ENCODE results near the gene DAGLA. TPM values are rescaled to one million over a fixed set of nuclear protein-coding genes. Genes with fewer than 3 reads are reported as not detected.

DAGLA gene
- total and polyA plus RNA-seq, 10 donors: 0.27 to 5.0 (median 3.3) TPM

DNA sequence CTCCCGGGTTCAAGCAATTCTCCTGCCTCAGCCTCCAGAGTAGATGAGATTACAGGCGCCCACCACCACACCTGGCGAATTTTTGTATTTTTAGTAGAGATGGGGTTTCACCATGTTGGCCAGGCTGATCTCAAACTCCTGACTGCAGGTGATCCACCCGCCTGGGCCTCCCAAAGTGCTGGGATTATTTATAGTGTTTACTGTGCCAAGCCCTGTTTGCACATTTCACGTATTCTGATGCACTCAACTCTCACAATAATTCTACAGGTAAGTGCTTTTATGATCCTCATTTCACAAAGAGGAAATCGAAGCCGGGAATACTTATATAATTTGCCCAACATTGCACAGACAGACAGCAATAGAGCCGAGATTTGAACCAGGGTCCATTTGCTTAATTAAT is 38.0 kb upstream of the DAGLA start:
- WGBS, 5 donors: 82 to 91% (median 87%) methylated on average over 8 of the region's 8 CpGs
- intact Hi-C loops (cut with DNase I; ENCODE audit: low total_unique reads): no loop called here

DNA sequence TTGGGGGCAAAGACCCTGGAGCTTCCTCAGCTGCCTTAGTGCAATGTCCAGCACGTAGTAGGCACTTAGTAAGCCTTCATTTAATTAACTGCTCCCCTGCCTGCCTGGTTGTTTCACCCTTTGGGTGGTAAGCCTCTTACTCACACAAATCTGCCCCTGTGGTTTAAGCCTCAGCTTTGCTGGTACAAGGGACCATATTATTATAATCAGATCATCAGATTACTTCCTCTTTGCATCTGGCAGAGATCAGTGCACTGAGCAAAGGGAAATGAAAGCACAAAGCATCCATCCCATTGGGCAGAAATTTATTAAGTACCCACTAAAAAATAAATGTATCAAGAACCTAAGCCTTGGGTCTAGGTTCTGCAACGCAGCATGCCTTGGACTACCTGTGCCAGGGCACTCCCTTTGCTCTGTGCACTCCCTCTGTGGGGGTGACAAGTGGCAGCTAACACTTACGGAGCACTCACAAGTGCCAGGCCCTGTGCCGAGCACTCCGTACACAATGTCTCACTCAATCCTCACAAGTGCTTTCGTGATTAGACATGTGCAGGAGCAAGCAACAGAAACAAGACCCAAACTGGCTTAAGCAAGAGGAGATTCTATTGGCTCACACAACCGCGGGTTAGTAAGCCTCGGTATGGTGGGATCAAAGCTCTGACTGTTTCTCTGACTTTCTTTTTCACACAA is 34.9 kb upstream of the DAGLA start:
- DNase-seq: no peak
- intact Hi-C loops (cut with DNase I; ENCODE audit: low total_unique reads): no loop called here
- Histone ChIP-seq H3K36me3 (no peaks in the 10 kb centered on the region), H3K4me1 (peaks cover 0 to 4% (median 0%) of the 10 kb centered on the region in 6 donors), H3K27me3 (replicated peaks in 1 of 7) (peaks cover 0 to 3% (median 0%) of the 10 kb centered on the region in 7 donors), H3K9me3 (no peaks in the 10 kb centered on the region), H3K4me3 (no peak overlapping the region), H3K27ac (no peak overlapping the region)
- 77 to 91% (median 80%) methylated on average over 9 of the region's 9 CpGs for WGBS, 5 donors
- no peak for TF ChIP-seq POLR2AphosphoS5 (IDR thresholded peaks at IDR 0.05)
- TF ChIP-seq, protein P1, sequence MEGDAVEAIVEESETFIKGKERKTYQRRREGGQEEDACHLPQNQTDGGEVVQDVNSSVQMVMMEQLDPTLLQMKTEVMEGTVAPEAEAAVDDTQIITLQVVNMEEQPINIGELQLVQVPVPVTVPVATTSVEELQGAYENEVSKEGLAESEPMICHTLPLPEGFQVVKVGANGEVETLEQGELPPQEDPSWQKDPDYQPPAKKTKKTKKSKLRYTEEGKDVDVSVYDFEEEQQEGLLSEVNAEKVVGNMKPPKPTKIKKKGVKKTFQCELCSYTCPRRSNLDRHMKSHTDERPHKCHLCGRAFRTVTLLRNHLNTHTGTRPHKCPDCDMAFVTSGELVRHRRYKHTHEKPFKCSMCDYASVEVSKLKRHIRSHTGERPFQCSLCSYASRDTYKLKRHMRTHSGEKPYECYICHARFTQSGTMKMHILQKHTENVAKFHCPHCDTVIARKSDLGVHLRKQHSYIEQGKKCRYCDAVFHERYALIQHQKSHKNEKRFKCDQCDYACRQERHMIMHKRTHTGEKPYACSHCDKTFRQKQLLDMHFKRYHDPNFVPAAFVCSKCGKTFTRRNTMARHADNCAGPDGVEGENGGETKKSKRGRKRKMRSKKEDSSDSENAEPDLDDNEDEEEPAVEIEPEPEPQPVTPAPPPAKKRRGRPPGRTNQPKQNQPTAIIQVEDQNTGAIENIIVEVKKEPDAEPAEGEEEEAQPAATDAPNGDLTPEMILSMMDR (IDR thresholded peaks at IDR 0.05 in 8 of 11, conservative IDR thresholded peaks at IDR 0.05 in 3 of 11): no peak

More for the DNA sequence above, 38.0 kb upstream of the DAGLA start:
- no peak for DNase-seq
- Histone ChIP-seq H3K4me3 (no peak overlapping the region), H3K4me1 (peaks cover 0 to 6% (median 2%) of the 10 kb centered on the region in 6 donors), H3K27ac (no peak overlapping the region), H3K27me3 (replicated peaks in 1 of 7) (peaks cover 0 to 23% (median 0%) of the 10 kb centered on the region in 7 donors), H3K36me3 (no peaks in the 10 kb centered on the region), H3K9me3 (no peaks in the 10 kb centered on the region)
- no peak for TF ChIP-seq POLR2AphosphoS5 (IDR thresholded peaks at IDR 0.05)
- TF ChIP-seq, protein P1 (IDR thresholded peaks at IDR 0.05 in 8 of 11, conservative IDR thresholded peaks at IDR 0.05 in 3 of 11): no peak
- TF ChIP-seq POLR2A (IDR thresholded peaks at IDR 0.05): no peak

DNA sequence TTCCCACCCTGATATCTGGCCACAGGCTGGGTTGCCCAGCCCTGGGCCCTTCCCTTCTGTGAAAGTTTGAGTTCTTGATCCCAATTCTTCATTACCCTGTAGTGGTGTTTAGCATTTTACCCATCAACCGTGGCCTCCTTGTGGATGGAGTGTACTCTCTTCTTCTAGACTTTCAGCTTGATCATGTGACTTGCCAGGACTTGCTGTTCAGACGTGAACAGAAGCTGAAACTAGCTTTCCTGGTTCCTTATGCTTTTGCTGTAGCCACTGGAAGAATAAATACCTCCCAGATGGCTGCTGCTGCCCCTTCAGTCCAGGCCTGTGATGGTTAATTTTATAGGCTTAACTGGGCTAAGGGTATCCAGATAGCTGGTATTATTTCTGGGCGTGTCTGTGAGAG is 32.7 kb upstream of the DAGLA start:
- Histone ChIP-seq H3K36me3 (no peaks in the 10 kb centered on the region), H3K4me1 (peaks cover 0 to 6% (median 0%) of the 10 kb centered on the region in 6 donors), H3K4me3 (no peak overlapping the region), H3K27me3 (replicated peaks in 1 of 7) (peaks cover 0 to 18% (median 0%) of the 10 kb centered on the region in 7 donors), H3K9me3 (no peaks in the 10 kb centered on the region), H3K27ac (no peak overlapping the region)
- no peak for DNase-seq
- intact Hi-C loops (cut with DNase I; ENCODE audit: low total_unique reads): no loop called here
- WGBS, 5 donors: 65 to 83% (median 74%) methylated on average over 3 of the region's 3 CpGs
- TF ChIP-seq POLR2A (IDR thresholded peaks at IDR 0.05): no peak
- TF ChIP-seq, protein P1 (IDR thresholded peaks at IDR 0.05 in 8 of 11, conservative IDR thresholded peaks at IDR 0.05 in 3 of 11): no peak

DNA sequence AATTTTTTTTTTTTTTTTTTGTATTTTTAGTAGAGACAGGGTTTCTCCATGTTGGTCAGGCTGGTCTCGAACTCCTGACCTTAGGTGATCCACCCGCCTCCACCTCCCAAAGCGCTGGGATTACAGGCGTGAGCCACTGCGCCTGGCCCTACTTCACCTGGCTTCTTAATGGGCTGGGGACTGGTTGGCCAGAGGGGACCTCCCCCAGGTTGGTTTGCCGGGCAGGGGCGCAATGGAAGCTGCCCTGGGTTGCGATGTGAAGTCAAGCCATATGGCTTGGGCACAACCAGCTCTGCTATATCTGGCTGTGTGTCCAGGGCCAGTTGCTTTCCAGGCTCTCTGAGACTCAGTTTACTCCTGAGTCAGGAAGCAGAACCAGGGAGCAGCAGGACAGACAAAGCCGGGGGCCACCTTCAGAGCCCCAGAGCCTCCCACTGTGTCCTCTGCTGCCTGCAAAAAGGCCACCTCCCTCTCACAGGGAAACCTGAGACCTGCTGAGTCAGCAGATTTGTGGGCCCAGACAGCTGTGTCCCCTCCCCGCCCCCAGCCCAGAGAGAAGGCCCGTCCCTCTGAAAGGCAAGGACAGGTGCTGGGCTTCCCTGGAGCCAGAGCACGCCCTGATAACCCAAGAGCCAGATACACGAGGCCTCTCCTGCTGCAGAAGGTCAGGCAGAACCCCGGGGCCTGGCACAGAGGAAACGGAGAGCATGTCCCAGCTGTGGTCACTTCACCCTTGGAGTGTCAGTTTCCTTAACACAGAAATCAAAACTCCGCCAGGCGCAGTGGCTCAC is 29.2 kb upstream of the DAGLA start:
- WGBS, 5 donors: 78 to 84% (median 79%) methylated on average over 15 to 17 of the region's 17 CpGs
- peaks cover 0 to 30% (median 0%) of the 10 kb centered on the region in 7 donors for H3K27me3 ChIP-seq (replicated peaks in 1 of 7)
- DNase-seq: peak; percentile 80
- TF ChIP-seq POLR2AphosphoS5 (IDR thresholded peaks at IDR 0.05) (peak; percentile 38 to 68 (median 67)), POLR2A (IDR thresholded peaks at IDR 0.05) (no peak)
- H3K27ac ChIP-seq: no peak overlapping the region
- intact Hi-C loops (cut with DNase I; ENCODE audit: low total_unique reads): no loop called here
- no peak overlapping the region for H3K4me3 ChIP-seq
- no peaks in the 10 kb centered on the region for H3K9me3 ChIP-seq
- H3K36me3 ChIP-seq: no peaks in the 10 kb centered on the region
- peaks cover 0 to 24% (median 11%) of the 10 kb centered on the region in 6 donors for H3K4me1 ChIP-seq
